GM13977 (cell line): ENCODE measurements around the gene GDPD5.

Experiments
- DNase-seq: peaks from one replicate; pipeline ENCODE4 v3.0.0; 2012; ENCODE audit warnings: low spot score
- CTCF ChIP-seq: IDR thresholded peaks from 2 replicates; pipeline ENCODE4 v1.5.1; 2012; ENCODE audit warnings: mild to moderate bottlenecking, control low read depth; ENCODE audit not compliant: insufficient read depth; ENCODE audit errors: extremely low read depth, missing control alignments
- in situ Hi-C: fragments of 300-500 bp; cut with MboI; formaldehyde crosslinking; loops from one replicate; pipeline ENCODE4 v1.12.0; 2022; ENCODE audit warnings: low sequenced_read_pairs, low pct_unique_long_range_greater_than_20kb, mixed read lengths, inconsistent platforms; ENCODE audit not compliant: unreplicated experiment

Gene GDPD5

GRCh38 chr11:75473684-75474083 is 52.1 kb downstream of the GDPD5 start:
- in situ Hi-C loops = no loop called here
- no peak for DNase-seq
- no peak for TF ChIP-seq CTCF

GRCh38 chr11:75472081-75472732 is 53.5 kb downstream of the GDPD5 start:
- DNase-seq = no peak
- in situ Hi-C loops = no loop called here
- TF ChIP-seq CTCF = no peak

- no peak for TF ChIP-seq CTCF
- DNase-seq = no peak
- in situ Hi-C loops = no loop called here
These were observed 54.4 kb downstream of the GDPD5 start for GRCh38 chr11:75471176-75471973.

GRCh38 chr11:75470476-75471080 is 55.2 kb downstream of the GDPD5 start:
- TF ChIP-seq CTCF = no peak
- no peak for DNase-seq
- in situ Hi-C loops = no loop called here

GRCh38 chr11:75469785-75470405 is 55.8 kb downstream of the GDPD5 start:
- DNase-seq = no peak
- in situ Hi-C loops = no loop called here
- no peak for TF ChIP-seq CTCF

- TF ChIP-seq CTCF = no peak
- DNase-seq = no peak
- in situ Hi-C loops = no loop called here
These were observed 57.0 kb downstream of the GDPD5 start for GRCh38 chr11:75468534-75469340.
